HCEC 1CT (cell line): ENCODE results near the gene TRMT2B.
"Not testable (repeated sequence)": the region's sequence is repeated elsewhere in the genome, so short reads cannot be mapped to it uniquely, and the experiment has no call there.

ENCODE experiments used
- DNase-seq: peaks from one replicate; pipeline ENCODE4 v3.0.0-alpha.2; 2017

Gene TRMT2B

DNA sequence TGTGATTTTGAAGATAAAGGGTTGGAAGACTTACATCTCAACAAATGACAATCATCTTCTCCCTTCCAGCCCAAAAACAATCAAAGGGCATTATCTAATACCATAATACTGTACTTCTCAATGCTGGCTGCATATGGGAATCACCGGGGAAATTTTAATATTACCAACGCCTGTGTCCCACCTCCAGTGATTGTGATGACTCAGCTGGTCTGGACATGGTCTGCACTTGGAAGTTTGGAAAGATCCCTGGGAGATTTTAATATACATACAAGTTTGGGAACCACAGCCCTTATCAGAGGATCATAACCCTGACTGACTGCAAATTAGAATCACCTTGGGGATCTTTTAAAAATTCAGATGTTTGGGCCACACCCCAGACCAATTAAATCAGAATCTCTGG is 52.5 kb downstream of the TRMT2B start:
- DNase-seq, result no peak

- peak; percentile 77 for DNase-seq
Measured at GRCh38 chrX:100995469-100995868, 56.4 kb downstream of the TRMT2B start.

GRCh38 chrX:100994352-100995281 is 57.3 kb downstream of the TRMT2B start:
- DNase-seq, result peak; percentile 62

GRCh38 chrX:100990139-100990538 is 61.8 kb downstream of the TRMT2B start:
- DNase-seq, result no peak

- no peak for DNase-seq
Measured at GRCh38 chrX:100984818-100985217, 67.1 kb downstream of the TRMT2B start.

DNA sequence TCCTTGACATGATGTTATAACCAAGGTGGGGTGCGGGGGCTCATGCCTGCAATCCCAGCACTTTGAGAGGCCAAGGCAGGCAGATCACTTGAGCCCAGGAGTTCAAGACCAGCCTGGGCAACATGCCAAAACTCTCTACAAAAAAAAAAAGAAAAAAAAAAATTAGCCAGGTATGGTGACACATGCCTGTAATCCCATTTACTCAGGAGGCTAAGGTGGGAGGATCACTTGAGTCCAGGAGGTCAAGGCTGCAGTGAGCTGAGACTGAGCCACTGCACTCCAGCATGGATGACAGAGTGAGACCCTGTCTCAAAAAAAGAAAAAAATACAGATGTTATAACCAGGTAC is 70.4 kb downstream of the TRMT2B start:
- DNase-seq, result not testable (repeated sequence)

DNA sequence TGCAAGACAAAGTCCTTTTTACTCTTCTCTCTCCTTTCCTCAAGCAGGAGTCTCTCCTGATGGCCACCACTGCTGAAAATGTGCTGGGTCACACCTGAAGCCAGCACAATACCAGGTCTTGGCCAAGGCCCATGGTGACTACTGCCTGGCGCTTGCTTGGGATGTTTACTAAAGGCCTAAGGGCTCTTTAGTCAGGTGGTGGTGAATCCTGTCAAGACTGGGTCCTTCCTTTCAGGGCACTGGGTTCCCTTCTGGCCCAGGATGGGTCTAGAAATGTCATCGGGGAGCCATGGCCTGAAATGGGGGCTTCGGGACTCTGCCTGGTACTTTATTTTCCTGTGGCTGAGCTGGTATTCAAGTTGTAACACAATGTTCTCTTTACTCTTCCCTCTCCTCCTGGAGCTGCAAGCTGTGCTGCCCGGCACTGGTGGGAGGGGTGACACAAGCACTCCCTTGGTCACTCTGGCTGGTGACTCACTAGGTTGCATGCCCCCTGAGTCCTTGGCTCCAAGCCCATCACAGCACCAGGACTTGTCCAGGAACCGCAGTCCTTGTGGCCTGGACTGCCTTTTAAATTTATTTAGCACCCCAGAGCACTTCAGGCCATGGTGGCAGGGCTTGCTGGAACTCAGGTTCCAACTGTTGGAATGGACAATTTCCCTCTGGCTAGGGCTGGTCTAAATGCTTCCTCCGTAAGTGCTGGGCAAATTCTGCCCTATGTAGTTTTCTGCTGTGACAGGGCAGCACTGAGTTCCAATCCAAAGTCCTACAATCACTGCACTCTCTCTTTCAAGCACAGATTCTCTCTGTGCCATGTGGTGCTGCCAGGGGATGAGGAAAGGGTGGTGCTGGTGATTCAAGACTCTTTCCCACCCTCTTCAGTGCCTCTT is 71.1 kb downstream of the TRMT2B start:
- peak; percentile 56 for DNase-seq

GRCh38 chrX:100979881-100980607 is 71.9 kb downstream of the TRMT2B start:
- no peak for DNase-seq

DNA sequence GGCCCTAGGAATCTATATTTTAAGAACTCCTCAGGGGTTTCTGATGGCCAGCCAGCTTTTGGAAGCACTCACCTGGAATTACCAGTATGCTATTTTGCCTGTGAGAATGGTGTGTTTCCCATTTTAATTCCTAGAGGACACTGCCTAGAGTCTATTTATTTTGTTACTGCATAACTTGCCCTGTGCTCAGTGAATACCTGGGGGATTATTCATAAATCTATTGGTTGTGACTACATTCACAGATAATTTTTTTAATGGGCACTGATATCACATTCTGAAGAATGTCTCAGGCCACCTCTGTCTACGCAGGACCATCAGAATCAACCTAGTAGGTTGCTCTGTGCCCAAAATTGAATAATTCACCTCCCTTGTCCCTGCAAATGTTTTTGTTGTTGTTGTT is 75.7 kb downstream of the TRMT2B start:
- peak; percentile 1 for DNase-seq

GRCh38 chrX:100975212-100975611 is 76.7 kb downstream of the TRMT2B start:
- peak; percentile 42 for DNase-seq

- DNase-seq, result peak; percentile 72
Measured at GRCh38 chrX:100973411-100973810, 78.5 kb downstream of the TRMT2B start.

DNA sequence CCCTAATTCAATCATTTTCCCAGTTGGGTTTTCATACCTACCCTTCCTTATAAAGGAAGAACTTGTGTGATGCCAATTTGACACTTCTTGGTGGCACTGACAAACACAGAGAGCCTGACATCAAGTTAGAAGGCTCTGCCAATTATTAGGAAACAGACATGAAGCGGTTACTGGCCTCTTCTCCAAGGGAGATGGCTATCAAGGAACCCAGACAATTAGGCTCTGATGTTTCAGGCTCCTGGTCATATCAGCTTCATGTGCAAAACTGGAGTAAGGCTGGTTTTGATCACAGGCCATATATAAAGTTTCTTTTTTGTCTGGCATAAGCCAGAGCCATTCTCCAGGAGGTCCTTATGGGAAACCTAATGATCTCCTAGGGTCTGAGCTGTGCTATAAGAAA is 82.0 kb downstream of the TRMT2B start:
- DNase-seq, result no peak

- no peak for DNase-seq
Measured at GRCh38 chrX:100969408-100969807, 82.5 kb downstream of the TRMT2B start, which contains the start of gene ARL13A. ARL13A (plus strand) TSS chrX:100969708; CDS start chrX:100973690, 3,982 bp downstream.

GRCh38 chrX:100964362-100964761 is 87.5 kb downstream of the TRMT2B start:
- DNase-seq, result no peak

DNA sequence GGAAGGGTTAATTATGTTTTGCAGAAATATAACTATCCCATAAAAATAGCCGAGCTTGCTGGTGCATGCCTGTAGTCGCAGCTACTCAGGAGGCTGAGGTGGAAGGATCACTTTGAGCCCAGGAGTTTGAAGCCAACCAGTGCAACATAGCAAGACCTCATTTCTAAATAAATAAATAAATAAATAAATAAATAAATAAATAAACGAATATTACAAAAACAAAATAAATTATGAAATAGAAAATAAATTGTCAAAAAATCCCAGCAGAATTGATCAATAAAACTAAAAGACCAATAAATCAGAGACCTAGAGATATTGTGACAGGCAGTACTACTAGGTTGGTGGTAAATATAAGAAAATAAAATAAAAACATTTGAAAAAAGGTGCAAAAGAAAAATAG is 89.1 kb downstream of the TRMT2B start:
- DNase-seq, result no peak
